ENCODE results near the gene IQSEC2.
A peak's percentile ranks its signal among the peaks of the same experiment; 100 is the strongest.

Gene IQSEC2

GRCh38 chrX:53265771-53266574 is 15.4 kb downstream of the IQSEC2 start:
- no peak for DNase-seq

- no peak for DNase-seq
Measured at GRCh38 chrX:53263597-53264094, 17.7 kb downstream of the IQSEC2 start.

GRCh38 chrX:53262918-53263394 is 18.4 kb downstream of the IQSEC2 start:
- peak; percentile 10 for DNase-seq

- DNase-seq: no peak
Measured at GRCh38 chrX:53262189-53262917, 19.0 kb downstream of the IQSEC2 start.

- no peak for DNase-seq
Measured at GRCh38 chrX:53261355-53261972, 19.9 kb downstream of the IQSEC2 start.

- no peak for DNase-seq
Measured at GRCh38 chrX:53260836-53261235, 20.5 kb downstream of the IQSEC2 start.

- no peak for DNase-seq
Measured at GRCh38 chrX:53257670-53258423, 23.5 kb downstream of the IQSEC2 start.

GRCh38 chrX:53257166-53257565 is 24.2 kb downstream of the IQSEC2 start:
- DNase-seq: no peak

- no peak for DNase-seq
Measured at GRCh38 chrX:53256446-53257041, 24.8 kb downstream of the IQSEC2 start.

- no peak for DNase-seq
Measured at GRCh38 chrX:53255738-53256191, 25.6 kb downstream of the IQSEC2 start.

- DNase-seq: no peak
Measured at GRCh38 chrX:53254570-53255461, 26.6 kb downstream of the IQSEC2 start.

GRCh38 chrX:53253293-53254020 is 27.9 kb downstream of the IQSEC2 start:
- no peak for DNase-seq

- no peak for DNase-seq
Measured at GRCh38 chrX:53251307-53251706, 30.1 kb downstream of the IQSEC2 start.

- no peak for DNase-seq
Measured at GRCh38 chrX:53250556-53250955, 30.8 kb downstream of the IQSEC2 start.

GRCh38 chrX:53249408-53250042 is 31.9 kb downstream of the IQSEC2 start:
- DNase-seq: no peak

- no peak for DNase-seq
Measured at GRCh38 chrX:53247928-53248327, 33.5 kb downstream of the IQSEC2 start.

- DNase-seq: no peak
Measured at GRCh38 chrX:53246231-53246630, 35.2 kb downstream of the IQSEC2 start.

GRCh38 chrX:53244610-53245009 is 36.8 kb downstream of the IQSEC2 start:
- no peak for DNase-seq

GRCh38 chrX:53242310-53242709 is 39.1 kb downstream of the IQSEC2 start:
- no peak for DNase-seq

GRCh38 chrX:53241558-53241957 is 39.8 kb downstream of the IQSEC2 start:
- no peak for DNase-seq

Data from GOT3 (cell line).